Measurements from ENCODE around the gene RAET1G.
A peak's percentile ranks its signal among the peaks of the same experiment; 100 is the strongest.
"Not testable (repeated sequence)": the region's sequence is repeated elsewhere in the genome, so short reads cannot be mapped to it uniquely, and the experiment has no call there.

Gene RAET1G

GRCh38 chr6:149953934-149954327 lies 31.0 kb upstream of the RAET1G start:
- DNase-seq, result not testable (repeated sequence)

GRCh38 chr6:149953390-149953789 lies 30.5 kb upstream of the RAET1G start:
- DNase-seq, result not testable (repeated sequence)

DNA sequence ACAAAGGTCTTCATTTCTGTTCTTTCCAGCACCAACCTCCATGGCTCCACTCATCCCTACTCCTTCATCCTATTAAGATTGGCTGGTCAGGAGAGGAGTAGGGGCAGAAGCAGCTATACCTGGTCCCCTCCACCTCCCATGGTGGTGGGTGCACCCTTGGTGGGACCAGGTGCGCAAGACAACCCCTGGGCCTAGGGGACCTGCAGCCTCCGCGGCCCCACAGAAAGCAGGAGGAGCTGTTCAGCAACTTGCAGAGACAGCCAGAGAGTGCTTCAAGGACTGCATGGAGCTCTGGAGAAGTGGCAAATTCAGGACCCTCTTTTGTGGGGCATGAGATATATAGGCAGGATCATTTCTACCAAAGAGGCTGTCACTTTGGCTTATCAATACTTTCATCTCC lies 28.7 kb upstream of the RAET1G start:
- DNase-seq, result no peak

DNA sequence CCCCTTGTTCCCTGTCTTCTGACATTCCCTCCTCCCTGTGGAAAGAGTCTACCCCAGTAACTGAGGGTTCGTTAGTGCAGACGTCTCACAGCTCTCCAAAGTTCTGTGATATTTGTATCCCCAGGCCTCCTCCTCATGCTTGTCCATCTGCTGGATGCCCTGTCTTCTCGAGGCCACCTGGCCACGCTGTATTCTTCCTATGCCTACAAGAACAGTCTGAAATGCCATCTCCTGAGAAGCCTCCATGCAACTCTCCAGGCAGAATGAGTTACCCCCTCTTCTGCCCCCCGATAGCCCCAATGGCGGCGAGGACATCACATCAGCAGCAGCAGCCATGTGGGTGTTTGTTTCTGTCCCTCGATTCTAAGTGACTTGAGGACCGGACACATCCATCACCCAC lies 28.2 kb upstream of the RAET1G start:
- DNase-seq, result no peak

DNA sequence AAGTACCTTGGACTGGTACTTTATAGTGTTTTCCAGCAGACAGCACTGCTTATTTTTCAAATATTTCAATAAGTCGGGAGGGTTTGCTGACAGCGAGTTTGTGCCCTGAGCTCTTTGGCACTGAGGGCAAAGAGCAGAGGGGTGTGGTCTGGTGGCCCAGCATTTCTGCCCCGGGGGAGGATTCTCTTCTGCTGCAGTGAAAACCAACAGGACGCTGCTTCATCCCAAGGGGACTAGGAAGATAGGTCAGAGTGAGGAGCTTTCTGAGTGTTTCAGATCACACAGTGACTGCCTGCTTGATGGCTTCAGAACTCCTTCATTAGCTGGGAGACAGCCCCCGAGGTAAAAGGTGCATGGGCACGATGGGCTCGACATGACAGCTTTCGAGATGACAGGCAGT lies 27.5 kb upstream of the RAET1G start:
- no peak for DNase-seq

DNA sequence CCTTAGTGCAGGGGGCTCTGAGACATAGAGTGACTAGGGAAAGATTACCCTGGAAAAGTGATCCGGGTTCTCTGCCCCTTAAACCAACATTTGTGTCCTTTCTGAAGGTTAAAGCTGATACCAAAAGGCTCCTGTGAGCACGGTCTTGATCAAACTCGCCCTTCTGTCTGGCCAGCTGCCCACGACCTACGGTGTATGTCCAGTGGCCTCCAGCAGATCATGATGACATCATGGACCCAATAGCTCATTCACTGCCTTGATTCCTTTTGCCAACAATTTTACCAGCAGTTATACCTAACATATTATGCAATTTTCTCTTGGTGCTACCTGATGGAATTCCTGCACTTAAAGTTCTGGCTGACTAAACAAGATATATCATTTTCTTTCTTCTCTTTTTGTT lies 25.7 kb upstream of the RAET1G start:
- no peak for DNase-seq

GRCh38 chr6:149948011-149948410 lies 25.1 kb upstream of the RAET1G start:
- no peak for DNase-seq

- not testable (repeated sequence) for DNase-seq
Measured at GRCh38 chr6:149947533-149947932, 24.6 kb upstream of the RAET1G start.

DNA sequence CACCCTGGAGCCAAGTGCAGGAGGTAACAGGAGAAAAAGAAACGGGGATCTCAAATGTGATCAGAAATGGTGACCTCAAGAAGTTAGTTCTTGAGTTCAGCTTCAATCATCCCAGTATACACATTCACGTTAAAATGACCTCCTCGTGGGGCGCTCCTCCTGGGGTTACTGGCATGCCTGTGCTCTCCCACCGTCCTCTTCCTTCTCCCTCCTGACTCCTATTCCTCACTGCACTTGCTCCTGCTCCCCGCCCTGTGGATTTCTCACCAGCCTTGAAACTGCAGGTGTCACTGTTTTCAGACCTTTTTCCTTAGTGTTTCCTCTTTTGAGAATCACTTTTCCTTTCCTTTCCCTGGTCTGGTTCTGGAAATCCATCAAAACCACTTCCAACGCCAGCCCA lies 23.7 kb upstream of the RAET1G start:
- not testable (repeated sequence) for DNase-seq

- DNase-seq, result not testable (repeated sequence)
Measured at GRCh38 chr6:149945276-149945675, 22.4 kb upstream of the RAET1G start.

GRCh38 chr6:149943321-149943720 lies 20.4 kb upstream of the RAET1G start:
- DNase-seq, result not testable (repeated sequence)

DNA sequence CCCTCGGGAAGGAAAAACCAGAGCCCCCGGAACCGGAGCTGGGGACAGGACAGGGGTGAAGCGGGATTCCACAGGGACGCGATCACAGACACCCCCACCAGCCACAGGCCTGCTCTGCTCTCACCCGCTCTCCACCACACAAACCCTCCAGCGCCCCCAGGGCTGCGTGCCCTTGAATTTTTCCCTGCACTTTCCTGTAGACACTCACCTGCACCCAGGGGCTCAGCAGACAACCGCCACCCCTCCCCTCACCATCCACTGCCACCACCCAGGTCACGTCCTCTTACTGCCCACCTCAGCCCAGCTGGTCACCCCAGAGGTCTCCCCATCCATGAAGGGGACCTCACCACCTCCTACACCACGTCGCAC lies 19.5 kb upstream of the RAET1G start:
- DNase-seq, result no peak

DNA sequence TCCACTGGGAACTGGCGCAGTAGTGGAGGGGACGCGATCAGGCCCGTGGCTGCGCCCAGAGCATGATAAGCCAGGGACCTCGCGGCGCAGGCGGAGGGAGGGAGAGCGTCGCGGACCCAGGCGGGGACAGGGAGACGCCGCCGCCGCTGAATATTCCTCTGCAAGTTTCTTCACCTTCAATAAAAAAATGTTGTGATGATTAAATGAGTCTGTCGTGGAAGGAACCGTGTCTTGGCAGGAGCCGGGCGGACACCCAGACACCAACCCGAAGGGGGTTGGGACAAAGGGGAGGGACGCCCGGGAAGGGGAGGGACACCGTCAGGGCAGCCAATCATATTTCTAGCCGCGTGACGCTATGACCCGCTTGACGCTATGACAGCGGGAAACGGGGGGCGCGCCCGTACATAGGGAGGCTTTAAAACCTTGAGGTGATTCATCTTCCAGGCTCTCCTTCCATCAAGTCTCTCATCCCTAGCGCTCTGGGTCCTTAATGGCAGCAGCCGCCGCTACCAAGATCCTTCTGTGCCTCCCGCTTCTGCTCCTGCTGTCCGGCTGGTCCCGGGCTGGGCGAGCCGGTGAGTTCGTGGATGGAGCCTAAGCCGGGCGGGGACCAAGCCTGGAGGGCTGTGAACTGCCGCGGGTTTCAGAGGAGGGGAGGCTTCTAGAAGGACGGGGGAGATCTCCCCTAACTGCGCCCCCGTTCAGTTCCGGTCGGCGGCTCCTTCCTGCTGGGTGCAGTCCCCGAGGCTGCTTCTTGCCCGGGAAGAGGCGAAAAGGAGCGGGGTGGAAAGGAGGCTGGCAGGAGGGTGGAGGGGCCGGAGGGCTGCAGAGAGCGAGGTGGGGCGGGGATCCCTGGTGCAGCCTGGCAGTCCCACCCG lies 18.9 kb upstream of the RAET1G start, which contains the start of gene ULBP2:
Gene ULBP2 (plus strand): TSS at position 432 of the 878 bp plus-strand sequence. CDS start 59 bp downstream, at position 491.
- peak; percentile 85 to 86 for DNase-seq

- DNase-seq, result no peak
Measured at GRCh38 chr6:149940672-149940982, 17.7 kb upstream of the RAET1G start.

- no peak for DNase-seq
Measured at GRCh38 chr6:149939909-149940671, 17.2 kb upstream of the RAET1G start.

- no peak for DNase-seq
Measured at GRCh38 chr6:149939356-149939648, 16.4 kb upstream of the RAET1G start.

DNA sequence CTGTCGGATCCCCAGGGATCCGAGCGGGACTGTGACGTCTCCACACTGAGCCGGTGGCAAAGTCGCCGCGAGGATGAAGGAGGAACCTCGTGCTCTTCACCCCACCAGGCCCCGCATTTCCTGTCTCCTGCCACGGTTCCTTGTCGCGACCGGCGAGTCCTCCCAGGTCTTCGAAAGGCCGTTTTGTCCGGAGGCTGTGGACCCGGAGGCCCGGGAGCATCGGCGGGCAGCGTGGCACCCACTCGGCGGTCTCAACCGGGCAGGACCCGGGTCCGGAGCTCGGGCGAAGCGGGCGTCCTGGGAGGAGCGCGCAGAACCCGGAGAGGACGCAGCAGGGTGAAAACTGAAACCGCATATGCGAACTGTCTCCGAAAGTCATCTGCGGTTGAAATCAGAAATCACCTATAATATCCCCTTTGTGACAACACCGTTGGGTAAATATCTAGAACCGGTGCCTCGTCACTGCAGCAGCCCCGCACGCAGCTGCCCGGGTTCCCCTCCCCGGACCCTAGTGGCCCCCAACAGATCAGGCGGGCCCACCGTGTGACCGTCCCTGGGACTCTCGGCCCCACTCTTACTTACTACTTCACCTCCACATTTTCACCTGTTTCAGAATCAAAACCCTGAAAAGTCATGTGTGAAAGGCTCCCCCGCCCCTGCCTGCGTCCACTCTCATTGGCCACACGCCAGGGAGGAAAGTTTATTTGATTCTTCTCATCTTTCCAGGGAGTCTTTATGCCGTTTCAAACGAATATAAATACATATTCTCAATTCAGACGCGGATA lies 15.8 kb upstream of the RAET1G start:
- DNase-seq, result peak in 1 of 2 donors; percentile 36

GRCh38 chr6:149938013-149938570 lies 15.2 kb upstream of the RAET1G start:
- DNase-seq, result not testable (repeated sequence)

- no peak for DNase-seq
Measured at GRCh38 chr6:149936743-149937142, 13.8 kb upstream of the RAET1G start.

- no peak for DNase-seq
Measured at GRCh38 chr6:149935668-149936067, 12.7 kb upstream of the RAET1G start.

DNA sequence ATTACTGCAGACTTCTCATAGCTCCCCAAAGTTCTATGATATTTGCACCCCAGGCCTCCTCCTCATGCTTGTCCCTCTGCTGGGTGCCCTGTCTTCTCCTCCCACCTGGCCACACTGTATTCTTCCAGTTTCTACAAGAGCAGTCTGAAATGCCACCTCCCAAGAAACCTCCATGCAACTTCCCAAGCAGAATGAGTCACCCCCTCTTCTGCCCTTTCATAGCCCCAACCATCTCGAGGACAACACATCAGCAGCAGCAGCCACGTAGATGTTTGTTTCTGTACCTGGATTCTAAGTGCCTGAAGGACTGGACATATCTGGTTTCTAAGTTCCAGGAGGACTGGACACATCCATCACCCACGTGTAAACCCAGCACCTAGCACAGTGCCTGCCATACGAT lies 12.3 kb upstream of the RAET1G start:
- DNase-seq, result no peak

GRCh38 chr6:149934249-149935156 lies 11.6 kb upstream of the RAET1G start:
- DNase-seq, result peak; percentile 73 to 78

Measured in stimulated activated CD4-positive, alpha-beta T cell treated with anti-CD3 and anti-CD28 coated beads, Interleukin-2, amount 100 ng/mL, for 24 hours (primary cell).